Retinal pigment epithelial cell (primary cell): Measurements from ENCODE around the gene PODXL.
A peak's percentile ranks its signal among the peaks of the same experiment; 100 is the strongest.

Experiments used
- DNase-seq: peaks from one replicate; pipeline ENCODE4 v3.0.0-alpha.2; 2010; ENCODE audit warnings: low read depth
- H3K4me3 ChIP-seq: 2 replicates; pipeline ENCODE4 v1.5.1; 2011; ENCODE audit warnings: mild to moderate bottlenecking, low read length, control low read depth, moderate library complexity
- TF ChIP-seq, protein P1 (sequence below): conservative IDR thresholded peaks from 2 replicates; pipeline ENCODE4 v1.5.1; 2011; ENCODE audit warnings: low read depth, low read length, control low read depth, inconsistent platforms

The PODXL gene

GRCh38 chr7:131538813-131539179, 17.6 kb downstream of the PODXL start:
- peak; percentile 40 for DNase-seq
- no peak overlapping the region for H3K4me3 ChIP-seq
- TF ChIP-seq, protein P1, sequence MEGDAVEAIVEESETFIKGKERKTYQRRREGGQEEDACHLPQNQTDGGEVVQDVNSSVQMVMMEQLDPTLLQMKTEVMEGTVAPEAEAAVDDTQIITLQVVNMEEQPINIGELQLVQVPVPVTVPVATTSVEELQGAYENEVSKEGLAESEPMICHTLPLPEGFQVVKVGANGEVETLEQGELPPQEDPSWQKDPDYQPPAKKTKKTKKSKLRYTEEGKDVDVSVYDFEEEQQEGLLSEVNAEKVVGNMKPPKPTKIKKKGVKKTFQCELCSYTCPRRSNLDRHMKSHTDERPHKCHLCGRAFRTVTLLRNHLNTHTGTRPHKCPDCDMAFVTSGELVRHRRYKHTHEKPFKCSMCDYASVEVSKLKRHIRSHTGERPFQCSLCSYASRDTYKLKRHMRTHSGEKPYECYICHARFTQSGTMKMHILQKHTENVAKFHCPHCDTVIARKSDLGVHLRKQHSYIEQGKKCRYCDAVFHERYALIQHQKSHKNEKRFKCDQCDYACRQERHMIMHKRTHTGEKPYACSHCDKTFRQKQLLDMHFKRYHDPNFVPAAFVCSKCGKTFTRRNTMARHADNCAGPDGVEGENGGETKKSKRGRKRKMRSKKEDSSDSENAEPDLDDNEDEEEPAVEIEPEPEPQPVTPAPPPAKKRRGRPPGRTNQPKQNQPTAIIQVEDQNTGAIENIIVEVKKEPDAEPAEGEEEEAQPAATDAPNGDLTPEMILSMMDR: no peak

DNA sequence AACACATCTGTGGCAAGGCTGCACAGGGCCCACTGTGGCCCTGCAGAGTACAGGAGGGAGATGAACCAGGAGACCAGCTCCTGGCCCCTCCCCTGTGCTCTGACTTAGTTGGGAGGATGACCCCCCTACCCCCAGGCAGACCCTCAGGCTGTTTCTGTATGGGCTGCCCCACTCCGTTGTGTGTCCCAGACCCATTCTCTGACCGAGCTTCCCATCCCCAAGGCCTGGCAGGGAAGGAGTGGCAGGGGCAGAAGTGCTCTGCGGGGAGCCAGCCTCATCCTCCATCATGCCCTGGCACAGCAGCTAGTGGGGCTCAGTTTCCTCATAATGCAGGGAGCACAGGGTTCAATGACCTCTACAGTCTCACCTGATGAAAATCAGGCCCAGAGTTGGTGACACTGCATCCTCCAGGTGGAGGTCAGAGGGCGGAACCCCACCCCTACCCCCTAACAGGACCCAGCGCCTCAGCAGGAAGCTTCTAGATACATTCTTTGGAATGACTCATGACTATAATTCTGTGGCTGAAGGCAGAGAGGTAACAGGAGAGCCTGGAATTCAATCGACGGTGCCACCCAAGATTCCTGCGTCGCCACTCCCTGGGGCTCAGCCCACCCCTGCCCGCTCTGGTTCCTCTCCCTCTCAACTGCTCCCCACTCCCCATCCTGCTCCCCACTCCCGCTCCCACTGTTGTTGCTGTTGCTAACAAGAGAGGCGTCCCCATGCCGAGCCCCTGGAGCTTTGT, 18.2 kb downstream of the PODXL start:
- peak; percentile 48 for DNase-seq

DNA sequence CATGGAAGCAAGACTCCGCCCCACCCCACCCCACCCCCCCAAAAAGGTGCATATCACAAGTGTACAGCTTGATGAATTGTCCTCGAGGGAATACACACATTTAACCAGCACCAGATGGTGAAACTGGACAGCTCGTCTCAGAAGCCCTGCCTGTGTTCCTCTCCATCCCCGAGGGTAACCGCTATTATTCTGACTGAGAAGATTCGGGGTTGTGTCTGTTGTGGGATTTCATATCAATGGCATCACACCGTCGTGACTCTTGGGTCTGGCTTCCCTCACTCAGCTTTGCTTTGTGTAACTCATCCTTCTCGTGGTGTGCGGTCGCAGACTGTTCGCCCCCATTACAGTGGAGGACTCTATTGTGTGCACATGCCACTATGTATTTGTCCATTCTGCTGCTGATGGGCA, 18.9 kb downstream of the PODXL start:
- H3K4me3 ChIP-seq: no peak overlapping the region
- DNase-seq: no peak
- TF ChIP-seq, protein P1: no peak

More for the DNA sequence above, 18.2 kb downstream of the PODXL start:
- TF ChIP-seq, protein P1: no peak
- no peak overlapping the region for H3K4me3 ChIP-seq

GRCh38 chr7:131536361-131536849, 20.0 kb downstream of the PODXL start:
- TF ChIP-seq, protein P1: no peak
- DNase-seq: no peak
- H3K4me3 ChIP-seq: no peak overlapping the region

- no peak for DNase-seq
- TF ChIP-seq, protein P1: no peak
- no peak overlapping the region for H3K4me3 ChIP-seq
Observed at GRCh38 chr7:131533566-131534561, 22.6 kb downstream of the PODXL start.

- no peak for DNase-seq
- TF ChIP-seq, protein P1: no peak
Observed at GRCh38 chr7:131533151-131533559, 23.3 kb downstream of the PODXL start.

More at GRCh38 chr7:131533151-131533559, 23.3 kb downstream of the PODXL start:
- H3K4me3 ChIP-seq: no peak overlapping the region
